ENCODE data around the gene RPS10.

The RPS10 gene

GRCh38 chr6:34466242-34467185 lies 40.6 kb upstream of the RPS10 start:
- peaks cover 14% of the 10 kb centered on the region for H3K27me3 ChIP-seq (ENCODE audit: insufficient read depth, insufficient read length)
- no peak for DNase-seq (ENCODE audit: low read depth, low spot score)
- H3K9me3 ChIP-seq (ENCODE audit: insufficient read depth, low read length): no peaks in the 10 kb centered on the region
- H3K4me3 ChIP-seq (ENCODE audit: insufficient read length, low read depth): peak overlapping the region; percentile 36
- H3K36me3 ChIP-seq (ENCODE audit: insufficient read depth, insufficient read length, low read length): no peaks in the 10 kb centered on the region
- peak overlapping the region; percentile 72 for H3K9ac ChIP-seq (ENCODE audit: insufficient read length, low read depth)
- H3K4me1 ChIP-seq (ENCODE audit: insufficient read depth, insufficient read length): peaks cover 14% of the 10 kb centered on the region
- TF ChIP-seq YY1 (IDR thresholded peaks at IDR 0.05; ENCODE audit: insufficient read depth, insufficient read length) (no peak), ZNF274 (IDR thresholded peaks at IDR 0.05; ENCODE audit: low read depth, low read length) (no peak)

- TF ChIP-seq ZNF274 (IDR thresholded peaks at IDR 0.05; ENCODE audit: low read depth, low read length): no peak
- TF ChIP-seq SUZ12 (IDR thresholded peaks at IDR 0.05; ENCODE audit: extremely low read depth, insufficient read depth, insufficient read length): no peak
- no peak for TF ChIP-seq YY1 (IDR thresholded peaks at IDR 0.05; ENCODE audit: insufficient read depth, insufficient read length)
- H3K27me3 ChIP-seq (ENCODE audit: insufficient read depth, insufficient read length): peaks cover 14% of the 10 kb centered on the region
- H3K9ac ChIP-seq (ENCODE audit: insufficient read length, low read depth): peak within 1 kb of the TSS; percentile 72
- H3K4me1 ChIP-seq (ENCODE audit: insufficient read depth, insufficient read length): peaks cover 14% of the 10 kb centered on the region
- peak within 1 kb of the TSS; percentile 45 for H3K4me3 ChIP-seq (ENCODE audit: insufficient read length, low read depth)
- no peaks in the 10 kb centered on the region for H3K9me3 ChIP-seq (ENCODE audit: insufficient read depth, low read length)
- no peaks in the 10 kb centered on the region for H3K36me3 ChIP-seq (ENCODE audit: insufficient read depth, insufficient read length, low read length)
- peak; percentile 42 for DNase-seq (ENCODE audit: low read depth, low spot score)
These were observed 39.8 kb upstream of the RPS10 start, which contains the start of gene PACSIN1 for GRCh38 chr6:34465531-34466241. PACSIN1 (plus strand) TSS chr6:34466076; CDS start chr6:34526306, 60,230 bp downstream.

GRCh38 chr6:34463849-34464248 lies 38.0 kb upstream of the RPS10 start:
- peaks cover 14% of the 10 kb centered on the region for H3K27me3 ChIP-seq (ENCODE audit: insufficient read depth, insufficient read length)
- no peak overlapping the region for H3K9ac ChIP-seq (ENCODE audit: insufficient read length, low read depth)
- no peak for DNase-seq (ENCODE audit: low read depth, low spot score)
- no peak overlapping the region for H3K4me3 ChIP-seq (ENCODE audit: insufficient read length, low read depth)
- TF ChIP-seq SUZ12 (IDR thresholded peaks at IDR 0.05; ENCODE audit: extremely low read depth, insufficient read depth, insufficient read length) (no peak), ZNF274 (IDR thresholded peaks at IDR 0.05; ENCODE audit: low read depth, low read length) (no peak), YY1 (IDR thresholded peaks at IDR 0.05; ENCODE audit: insufficient read depth, insufficient read length) (no peak)
- H3K4me1 ChIP-seq (ENCODE audit: insufficient read depth, insufficient read length): peaks cover 11% of the 10 kb centered on the region
- H3K9me3 ChIP-seq (ENCODE audit: insufficient read depth, low read length): no peaks in the 10 kb centered on the region
- no peaks in the 10 kb centered on the region for H3K36me3 ChIP-seq (ENCODE audit: insufficient read depth, insufficient read length, low read length)

- peaks cover 11% of the 10 kb centered on the region for H3K4me1 ChIP-seq (ENCODE audit: insufficient read depth, insufficient read length)
- H3K9ac ChIP-seq (ENCODE audit: insufficient read length, low read depth): no peak overlapping the region
- H3K36me3 ChIP-seq (ENCODE audit: insufficient read depth, insufficient read length, low read length): no peaks in the 10 kb centered on the region
- H3K9me3 ChIP-seq (ENCODE audit: insufficient read depth, low read length): no peaks in the 10 kb centered on the region
- DNase-seq (ENCODE audit: low read depth, low spot score): no peak
- H3K27me3 ChIP-seq (ENCODE audit: insufficient read depth, insufficient read length): peaks cover 14% of the 10 kb centered on the region
- no peak overlapping the region for H3K4me3 ChIP-seq (ENCODE audit: insufficient read length, low read depth)
- no peak for TF ChIP-seq YY1 (IDR thresholded peaks at IDR 0.05; ENCODE audit: insufficient read depth, insufficient read length)
- TF ChIP-seq SUZ12 (IDR thresholded peaks at IDR 0.05; ENCODE audit: extremely low read depth, insufficient read depth, insufficient read length): no peak
- TF ChIP-seq ZNF274 (IDR thresholded peaks at IDR 0.05; ENCODE audit: low read depth, low read length): no peak
These were observed 37.4 kb upstream of the RPS10 start for GRCh38 chr6:34463299-34463698.

GRCh38 chr6:34462551-34462971 lies 36.7 kb upstream of the RPS10 start:
- peaks cover 14% of the 10 kb centered on the region for H3K27me3 ChIP-seq (ENCODE audit: insufficient read depth, insufficient read length)
- no peaks in the 10 kb centered on the region for H3K9me3 ChIP-seq (ENCODE audit: insufficient read depth, low read length)
- no peak overlapping the region for H3K4me3 ChIP-seq (ENCODE audit: insufficient read length, low read depth)
- H3K4me1 ChIP-seq (ENCODE audit: insufficient read depth, insufficient read length): peaks cover 17% of the 10 kb centered on the region
- no peak for DNase-seq (ENCODE audit: low read depth, low spot score)
- no peak for TF ChIP-seq YY1 (IDR thresholded peaks at IDR 0.05; ENCODE audit: insufficient read depth, insufficient read length)
- TF ChIP-seq ZNF274 (IDR thresholded peaks at IDR 0.05; ENCODE audit: low read depth, low read length): no peak
- no peak for TF ChIP-seq SUZ12 (IDR thresholded peaks at IDR 0.05; ENCODE audit: extremely low read depth, insufficient read depth, insufficient read length)
- no peaks in the 10 kb centered on the region for H3K36me3 ChIP-seq (ENCODE audit: insufficient read depth, insufficient read length, low read length)
- no peak overlapping the region for H3K9ac ChIP-seq (ENCODE audit: insufficient read length, low read depth)

GRCh38 chr6:34462010-34462409 lies 36.1 kb upstream of the RPS10 start:
- H3K9ac ChIP-seq (ENCODE audit: insufficient read length, low read depth): no peak overlapping the region
- no peaks in the 10 kb centered on the region for H3K9me3 ChIP-seq (ENCODE audit: insufficient read depth, low read length)
- H3K4me1 ChIP-seq (ENCODE audit: insufficient read depth, insufficient read length): peaks cover 19% of the 10 kb centered on the region
- H3K4me3 ChIP-seq (ENCODE audit: insufficient read length, low read depth): no peak overlapping the region
- TF ChIP-seq SUZ12 (IDR thresholded peaks at IDR 0.05; ENCODE audit: extremely low read depth, insufficient read depth, insufficient read length) (no peak), ZNF274 (IDR thresholded peaks at IDR 0.05; ENCODE audit: low read depth, low read length) (no peak), YY1 (IDR thresholded peaks at IDR 0.05; ENCODE audit: insufficient read depth, insufficient read length) (no peak)
- H3K27me3 ChIP-seq (ENCODE audit: insufficient read depth, insufficient read length): peaks cover 14% of the 10 kb centered on the region
- H3K36me3 ChIP-seq (ENCODE audit: insufficient read depth, insufficient read length, low read length): no peaks in the 10 kb centered on the region
- no peak for DNase-seq (ENCODE audit: low read depth, low spot score)
